Urothelium cell line (cell line): ENCODE data around the gene CFAP298.
"Not testable (repeated sequence)": the region's sequence is repeated elsewhere in the genome, so short reads cannot be mapped to it uniquely, and the experiment has no call there.

Experiments used
- DNase-seq: peaks from one replicate; pipeline ENCODE4 v3.0.0; 2011; ENCODE audit warnings: low spot score, mixed read lengths
- FAIRE-seq: peaks from 2 replicates; lab custom pipeline; 2011; peaks lifted over from hg19 to GRCh38; lab: Jason Lieb, UNC

Gene CFAP298, protein sequence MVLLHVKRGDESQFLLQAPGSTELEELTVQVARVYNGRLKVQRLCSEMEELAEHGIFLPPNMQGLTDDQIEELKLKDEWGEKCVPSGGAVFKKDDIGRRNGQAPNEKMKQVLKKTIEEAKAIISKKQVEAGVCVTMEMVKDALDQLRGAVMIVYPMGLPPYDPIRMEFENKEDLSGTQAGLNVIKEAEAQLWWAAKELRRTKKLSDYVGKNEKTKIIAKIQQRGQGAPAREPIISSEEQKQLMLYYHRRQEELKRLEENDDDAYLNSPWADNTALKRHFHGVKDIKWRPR

DNA sequence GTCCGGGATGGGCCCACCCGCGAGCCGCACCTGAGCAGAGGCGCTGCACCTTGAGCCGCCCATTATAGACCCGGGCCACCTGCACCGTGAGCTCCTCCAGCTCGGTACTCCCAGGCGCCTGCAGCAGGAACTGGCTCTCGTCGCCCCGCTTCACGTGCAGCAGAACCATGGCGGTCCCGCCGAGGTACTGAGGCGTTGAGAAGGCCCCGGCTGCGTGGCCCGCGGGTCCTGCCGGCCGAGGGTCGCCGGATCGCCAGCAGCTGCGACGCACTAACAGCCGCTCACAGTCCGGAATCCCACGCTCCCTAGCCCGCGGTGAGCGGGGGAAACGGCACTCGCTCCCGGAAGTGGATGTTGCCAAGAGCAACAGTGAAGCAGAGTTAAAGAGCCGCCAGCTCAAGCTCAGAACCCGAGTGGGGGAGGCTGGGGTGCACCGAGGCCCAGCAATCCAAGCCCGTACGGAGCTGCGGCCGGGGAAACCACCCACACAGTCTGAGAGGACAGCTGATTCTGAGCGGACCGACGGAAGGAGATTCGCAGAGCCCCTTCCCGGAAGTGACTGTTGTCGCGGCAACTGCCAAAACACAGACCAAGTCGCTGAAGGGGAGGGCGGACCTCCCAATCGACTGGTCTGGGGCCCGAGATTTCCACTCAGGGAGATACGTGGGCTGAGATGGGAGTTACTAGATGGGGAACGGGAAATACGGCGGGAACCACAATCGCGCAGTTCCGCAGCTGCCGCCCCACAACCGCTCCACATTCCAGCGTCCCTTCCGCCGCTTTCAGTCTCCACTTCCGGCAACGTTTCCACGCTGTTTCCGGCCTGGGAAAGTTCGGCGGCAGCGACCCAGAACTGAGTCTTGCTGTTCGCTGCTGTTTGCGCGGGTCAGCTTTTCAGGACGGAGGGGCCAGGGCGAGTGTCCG lies at the start of gene CFAP298:
Gene CFAP298, minus strand, starts transcription at position 303 of the 924 bp plus-strand sequence. Its CDS starts 134 bp downstream, at position 169.
- FAIRE-seq (peak; percentile 58), DNase-seq (peak; percentile 89)

DNA sequence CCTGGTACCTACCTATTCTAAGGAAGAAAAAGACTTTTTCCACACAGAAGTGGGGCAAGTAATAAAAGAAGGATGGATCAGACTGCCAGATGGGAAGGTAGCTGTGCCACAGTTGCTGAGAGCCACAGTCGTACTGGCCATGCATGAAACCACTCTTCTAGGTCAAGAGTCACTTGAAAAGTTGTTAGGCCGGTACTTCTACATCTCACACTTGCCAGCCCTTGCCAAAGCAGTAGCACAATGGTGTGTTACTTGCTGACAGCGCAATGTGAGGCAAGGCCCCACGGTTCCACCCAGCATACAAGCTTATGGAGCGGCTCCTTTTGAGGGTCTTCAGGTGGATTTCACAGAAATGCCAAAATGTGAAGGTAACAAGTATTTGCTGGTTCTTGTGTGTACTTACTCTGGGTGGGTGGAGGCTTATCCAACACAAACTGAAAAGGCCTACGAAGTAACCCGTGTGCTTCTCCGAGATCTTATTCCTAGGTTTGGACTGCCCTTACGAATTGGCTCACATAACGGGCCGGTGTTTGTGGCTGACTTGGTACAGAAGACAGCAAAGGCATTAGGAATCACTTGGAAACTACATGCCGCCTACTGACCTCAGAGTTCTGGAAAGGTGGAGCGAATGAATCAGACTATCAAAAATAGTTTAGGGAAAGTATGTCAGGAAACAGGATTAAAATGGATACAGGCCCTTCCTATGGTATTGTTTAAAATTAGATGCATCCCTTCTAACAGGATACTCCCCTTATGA lies 49.0 kb upstream of the CFAP298 start:
- FAIRE-seq: not testable (repeated sequence)

DNA sequence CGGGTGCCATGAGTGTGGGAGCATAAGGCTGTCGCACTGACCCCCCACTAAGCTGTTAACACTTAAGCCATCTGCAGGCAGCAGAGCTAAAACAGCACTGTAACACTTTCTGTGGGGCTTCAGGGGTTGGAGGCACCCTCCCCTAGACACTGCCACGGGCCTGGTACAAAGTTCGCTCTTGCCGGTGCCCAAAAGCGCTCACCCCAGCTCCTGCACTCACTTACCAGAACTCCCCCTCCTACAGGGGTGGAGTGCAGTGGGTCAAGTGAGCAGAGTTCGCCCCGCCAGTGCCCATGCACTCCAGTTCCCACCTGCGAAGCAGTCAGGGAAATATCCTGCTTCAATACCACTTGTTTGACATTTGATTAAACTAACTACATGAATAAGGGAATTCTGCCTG lies 46.3 kb upstream of the CFAP298 start:
- FAIRE-seq (no peak), DNase-seq (no peak)

More for the DNA sequence above, 49.0 kb upstream of the CFAP298 start:
- not testable (repeated sequence) for DNase-seq

DNA sequence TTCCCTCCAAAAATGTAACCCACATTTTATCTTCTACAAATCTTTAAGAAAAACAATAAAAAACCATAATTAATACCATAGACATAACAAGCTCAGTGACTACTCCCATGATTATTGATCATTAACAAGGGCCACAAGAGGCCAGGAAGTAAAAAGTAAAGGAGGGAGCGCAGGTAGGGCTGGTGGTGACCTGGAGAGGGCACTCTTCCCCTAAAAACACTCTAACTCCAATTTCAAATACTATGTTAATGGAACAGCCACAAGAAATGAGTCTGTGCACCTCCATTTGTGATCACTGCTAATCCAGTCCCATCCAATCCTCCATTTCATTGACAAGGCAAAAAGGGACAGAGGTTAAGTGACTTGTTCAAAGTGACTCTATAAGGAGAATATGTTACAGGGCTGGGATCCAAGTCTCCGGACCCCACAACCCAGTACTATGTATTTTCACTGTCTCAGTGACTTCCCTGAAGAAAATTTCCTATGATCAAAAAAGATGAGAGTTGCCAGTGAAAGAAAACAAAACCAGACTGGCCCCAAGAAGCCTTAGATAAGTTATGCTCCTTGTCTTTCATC lies 41.2 kb upstream of the CFAP298 start:
- DNase-seq (peak; percentile 27), FAIRE-seq (no peak)

DNA sequence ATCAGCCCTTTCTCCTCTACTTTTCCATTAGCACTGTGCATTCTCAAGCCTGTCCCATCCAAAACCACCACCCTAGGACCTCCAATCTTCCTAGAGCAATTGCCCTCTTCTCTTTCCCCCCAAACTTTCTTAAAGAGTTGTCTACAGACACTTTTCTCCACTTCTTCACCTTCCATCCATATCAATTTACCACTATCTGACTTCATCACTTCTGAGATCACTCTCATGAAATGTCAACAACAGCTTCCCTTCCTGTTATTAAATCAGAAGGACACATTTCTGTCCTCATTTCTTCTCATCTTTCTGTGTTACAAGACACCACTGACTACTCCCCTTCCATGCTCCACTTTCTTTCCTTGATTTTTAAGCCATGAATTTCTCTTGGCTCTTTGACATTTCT lies 36.0 kb upstream of the CFAP298 start:
- no peak for FAIRE-seq
- DNase-seq: no peak

DNA sequence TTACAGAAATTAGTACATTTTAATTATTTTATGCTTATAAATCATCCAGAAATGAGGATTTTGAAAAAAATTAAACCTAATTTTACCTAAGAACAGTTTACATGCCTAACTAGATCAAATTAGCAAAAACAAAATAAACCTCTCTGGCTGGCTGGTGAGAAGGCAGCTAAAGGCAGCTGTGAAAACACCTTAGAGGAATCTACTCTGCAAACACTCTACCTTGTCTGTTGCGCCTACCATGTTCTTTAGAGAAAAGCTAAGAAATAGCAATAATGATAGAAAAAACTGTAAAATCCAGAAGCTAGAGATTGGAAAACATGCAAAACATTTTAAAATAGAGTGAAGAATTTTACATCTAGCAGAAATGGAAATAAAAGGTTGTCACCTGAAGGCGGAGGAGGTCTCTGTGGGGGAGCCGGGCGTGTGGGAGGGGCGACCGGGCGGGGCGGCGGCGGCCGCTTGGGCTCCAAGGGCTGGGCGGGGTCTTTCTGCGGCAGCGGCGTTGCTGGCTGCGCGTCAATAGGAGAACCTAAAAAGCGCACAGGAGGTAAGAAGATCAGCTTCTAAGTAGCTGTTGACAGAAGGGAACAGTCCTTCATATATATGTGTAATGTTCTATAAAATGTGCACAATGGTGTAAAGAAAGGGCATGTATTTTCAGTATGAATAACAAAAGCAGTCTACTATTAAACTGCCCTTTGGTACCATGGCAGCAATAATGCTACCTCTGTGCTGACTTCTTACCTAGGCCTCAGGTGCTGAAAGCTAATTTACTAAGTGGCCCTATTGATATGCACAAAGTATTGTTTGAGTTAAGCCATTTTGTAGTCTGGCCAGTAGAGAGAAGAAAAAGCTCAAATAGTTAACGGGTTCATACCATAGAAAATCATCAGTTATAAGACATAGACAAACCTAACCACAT lies 33.3 kb upstream of the CFAP298 start:
- no peak for DNase-seq
- no peak for FAIRE-seq

DNA sequence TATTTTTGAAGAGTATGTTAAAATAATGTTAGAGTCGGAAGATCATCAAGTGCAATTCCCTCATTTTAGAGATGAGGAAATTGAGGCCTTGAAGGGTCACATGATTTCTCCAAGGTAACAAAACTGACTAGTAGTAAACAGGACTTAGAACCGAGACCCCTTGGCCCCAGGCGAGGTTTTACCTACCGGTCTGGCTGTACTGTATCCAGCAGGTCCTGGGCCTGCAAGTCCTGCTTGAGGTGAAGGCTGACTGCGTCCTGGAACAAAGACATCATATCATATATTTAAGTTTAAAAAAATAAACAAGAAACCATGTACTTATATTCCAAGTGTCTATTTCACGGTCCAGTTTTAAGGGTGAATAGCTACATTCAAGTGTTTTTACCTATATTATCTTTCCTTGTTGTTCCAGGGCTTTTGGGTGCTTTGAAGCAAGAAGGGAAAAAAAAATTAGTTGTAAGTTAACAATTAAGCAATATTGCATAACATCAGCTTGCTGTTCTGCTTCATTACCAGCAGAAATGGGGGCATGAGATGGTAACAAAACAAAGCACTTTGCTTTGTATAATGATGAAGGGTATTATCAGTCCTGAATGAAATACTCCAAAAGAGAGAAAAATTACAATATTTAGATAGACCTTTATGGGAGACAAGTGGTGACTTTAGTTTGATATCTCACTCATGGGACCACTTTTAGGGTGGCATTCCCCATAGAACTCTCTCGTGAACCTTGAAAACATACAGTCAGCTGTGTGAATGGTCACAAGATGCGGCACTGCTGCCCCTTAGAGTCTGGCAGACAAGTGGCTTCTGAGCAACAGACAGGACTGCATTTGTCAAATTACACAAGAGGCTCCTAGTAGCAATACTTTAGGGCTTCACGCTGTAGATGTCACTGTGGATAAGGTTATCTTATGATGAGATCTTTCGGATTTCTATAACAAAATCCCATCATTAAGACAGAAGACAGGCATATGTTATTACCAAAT lies 29.8 kb upstream of the CFAP298 start:
- DNase-seq (no peak), FAIRE-seq (no peak)

DNA sequence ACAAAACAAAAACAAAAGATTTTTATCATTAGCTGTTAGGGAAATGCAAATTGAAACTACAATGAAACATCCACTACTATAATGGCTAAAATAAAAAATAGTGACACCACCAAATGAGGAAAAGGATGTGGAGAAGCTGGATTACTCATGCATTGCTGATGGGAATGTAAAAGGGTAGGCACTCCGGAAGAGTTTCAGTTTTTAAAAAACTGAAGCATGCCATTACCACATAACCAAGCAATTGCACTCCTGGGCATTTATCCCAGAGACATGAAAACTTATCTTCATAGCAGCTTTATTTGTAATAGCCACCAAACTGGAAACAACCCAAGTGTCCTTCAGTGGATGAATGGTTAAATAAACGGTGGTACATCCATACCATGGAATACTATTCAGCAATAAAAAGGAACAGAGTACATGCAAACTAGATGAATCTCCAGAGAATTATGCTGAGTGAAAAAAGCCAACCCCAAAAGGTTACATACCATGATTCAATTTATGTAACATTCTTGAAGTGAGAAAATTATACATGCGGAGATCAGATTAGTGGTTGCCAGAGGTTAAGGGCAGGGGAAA lies 14.5 kb upstream of the CFAP298 start:
- DNase-seq (no peak), FAIRE-seq (no peak)

DNA sequence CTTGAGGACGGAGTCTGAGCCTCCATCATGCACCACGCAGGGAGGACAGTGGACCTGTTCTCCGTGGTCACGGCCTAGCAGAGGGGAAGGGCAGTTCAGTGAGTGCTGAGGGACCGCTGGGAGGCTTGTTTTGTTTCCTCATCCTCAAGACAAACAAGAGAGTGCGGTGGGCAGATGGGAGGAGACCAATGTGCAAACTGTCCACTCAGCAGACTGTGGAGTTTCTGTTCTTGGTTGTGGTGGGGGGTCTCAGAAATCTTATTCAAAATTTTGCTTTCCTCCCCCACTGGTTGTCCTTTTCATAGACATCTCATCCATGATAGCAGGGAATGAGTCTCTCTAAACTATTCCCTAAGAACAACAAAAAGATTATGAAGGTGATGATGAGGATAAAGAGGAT lies 6.0 kb upstream of the CFAP298 start:
- DNase-seq, FAIRE-seq: not testable (repeated sequence)

DNA sequence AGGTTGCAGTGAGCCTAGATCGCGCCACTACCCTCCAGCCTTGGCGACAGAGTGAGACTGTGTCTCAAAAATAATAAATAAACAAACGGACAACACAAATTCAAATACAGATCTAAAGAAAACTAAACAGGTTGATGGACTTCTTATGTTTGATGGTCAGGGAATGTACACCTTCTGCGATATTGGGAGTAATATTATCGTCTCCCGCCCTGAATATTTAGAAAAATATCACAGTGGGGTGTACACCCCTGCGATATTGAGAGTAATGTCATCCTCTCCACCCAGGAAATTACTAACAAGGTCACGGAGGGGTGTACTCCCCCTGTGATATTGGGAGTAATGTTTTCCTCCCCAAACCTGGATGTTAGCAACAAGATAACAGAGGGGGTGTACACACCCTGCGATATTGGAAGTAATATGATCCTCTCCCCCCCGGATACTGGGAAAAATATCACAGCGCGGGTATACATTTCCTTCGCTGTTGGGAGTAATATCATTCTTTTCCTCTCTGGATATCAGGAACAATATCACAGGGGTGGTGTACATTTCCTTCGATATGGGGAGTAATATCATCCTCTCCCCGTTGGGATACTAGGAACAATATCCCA lies 1.4 kb upstream of the CFAP298 start:
- DNase-seq (no peak), FAIRE-seq (no peak)

DNA sequence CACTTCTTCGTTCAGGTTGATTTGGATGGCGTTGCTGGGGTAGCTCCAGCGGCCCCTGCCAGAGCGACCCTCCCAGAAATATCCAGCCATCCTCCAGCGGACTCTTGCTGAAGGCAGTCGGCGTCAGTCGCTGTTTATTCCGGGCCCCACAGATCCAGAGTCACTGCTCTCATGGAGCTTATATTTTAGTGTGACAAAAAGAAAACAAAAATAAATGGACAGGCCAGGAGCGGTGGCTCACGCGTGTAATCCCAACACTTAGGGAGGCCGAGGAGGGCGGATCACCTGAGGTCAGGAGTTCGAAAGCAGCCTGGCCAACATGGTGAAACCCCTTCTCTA lies 791 bp upstream of the CFAP298 start:
- FAIRE-seq: no peak
- DNase-seq: no peak

DNA sequence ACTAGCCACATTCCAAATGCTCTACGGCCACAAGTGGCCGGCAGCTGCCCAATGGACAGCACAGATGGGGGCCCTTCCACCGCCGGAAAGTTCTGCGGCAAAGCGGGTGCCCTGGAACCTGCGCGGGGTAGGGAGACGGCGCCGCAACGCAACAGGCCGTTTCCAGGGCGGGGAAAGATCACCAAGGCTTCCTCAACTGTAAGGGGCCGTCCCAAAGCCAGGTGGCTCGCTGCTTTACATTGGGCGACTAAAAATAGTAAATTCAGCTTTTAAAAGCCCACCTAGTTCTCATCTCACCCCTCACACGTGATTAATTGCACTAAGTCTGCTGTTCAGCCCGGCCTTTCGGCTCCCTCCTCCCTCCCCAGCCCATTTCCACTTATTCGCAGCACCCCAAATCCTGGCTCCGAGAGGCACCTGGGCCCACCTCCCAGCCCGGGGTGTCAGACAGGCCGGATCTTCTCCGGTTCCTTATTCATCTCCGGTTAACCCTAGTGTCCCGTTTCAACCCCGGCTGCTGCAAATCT lies 643 bp downstream of the CFAP298 start:
- DNase-seq: peak; percentile 25
- no peak for FAIRE-seq

DNA sequence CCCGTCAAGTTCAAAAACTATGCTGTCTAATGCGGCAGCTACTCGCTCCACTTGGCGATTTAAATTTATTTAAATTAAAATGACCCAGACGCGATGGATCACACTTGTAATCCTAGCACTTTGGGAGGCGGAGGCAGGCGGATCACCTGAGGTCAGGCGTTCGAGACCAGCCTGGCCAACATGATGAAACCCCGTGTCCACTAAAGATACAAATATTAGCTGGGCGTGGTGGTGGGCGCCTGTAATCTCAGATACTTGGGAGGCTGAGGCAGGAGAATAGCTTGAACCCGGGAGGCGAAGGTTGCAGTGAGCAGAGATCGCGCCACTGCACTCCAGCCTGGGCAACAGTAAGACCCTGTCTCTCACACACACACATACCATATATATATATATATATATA lies 1.2 kb downstream of the CFAP298 start:
- FAIRE-seq, DNase-seq: not testable (repeated sequence)

DNA sequence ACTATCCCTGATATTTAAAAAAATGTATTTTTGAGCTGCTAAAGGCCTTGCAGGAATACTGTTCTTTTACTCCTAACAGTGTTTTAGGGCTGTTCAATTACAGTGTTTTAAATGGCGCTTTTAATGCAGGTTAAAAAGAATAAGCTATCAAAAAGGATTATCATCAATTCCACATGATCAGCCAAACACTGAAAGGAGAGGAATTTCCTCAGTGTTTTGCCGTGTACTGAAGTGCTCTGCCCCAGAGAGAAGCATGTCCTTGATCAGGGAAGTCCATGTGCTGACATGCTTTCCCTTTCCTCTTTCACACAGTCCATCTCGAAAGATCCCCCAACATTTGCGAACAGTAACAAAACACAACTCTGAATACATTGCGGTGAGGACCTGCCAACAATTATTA lies 3.3 kb downstream of the CFAP298 start:
- DNase-seq: no peak
- no peak for FAIRE-seq

DNA sequence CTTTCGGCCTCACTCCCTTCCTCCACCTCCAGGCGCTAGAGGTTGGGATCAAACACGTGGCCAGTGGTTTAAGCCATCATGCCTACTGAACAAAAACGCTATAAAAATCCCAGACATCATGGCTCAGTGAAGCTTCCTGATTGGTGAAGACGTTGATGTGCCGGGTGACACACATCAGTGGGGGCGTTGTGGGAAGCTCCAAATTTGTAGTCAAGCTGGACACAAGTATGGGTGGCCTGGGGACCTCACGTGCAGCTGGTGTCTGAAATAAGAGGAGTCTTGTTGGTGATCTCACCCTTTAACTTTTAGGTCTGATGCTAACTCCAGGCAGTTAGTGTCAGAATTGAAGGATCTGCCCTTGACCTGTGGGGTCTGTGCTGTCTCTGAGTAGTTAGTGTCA lies 6.7 kb downstream of the CFAP298 start:
- DNase-seq (no peak), FAIRE-seq (no peak)

DNA sequence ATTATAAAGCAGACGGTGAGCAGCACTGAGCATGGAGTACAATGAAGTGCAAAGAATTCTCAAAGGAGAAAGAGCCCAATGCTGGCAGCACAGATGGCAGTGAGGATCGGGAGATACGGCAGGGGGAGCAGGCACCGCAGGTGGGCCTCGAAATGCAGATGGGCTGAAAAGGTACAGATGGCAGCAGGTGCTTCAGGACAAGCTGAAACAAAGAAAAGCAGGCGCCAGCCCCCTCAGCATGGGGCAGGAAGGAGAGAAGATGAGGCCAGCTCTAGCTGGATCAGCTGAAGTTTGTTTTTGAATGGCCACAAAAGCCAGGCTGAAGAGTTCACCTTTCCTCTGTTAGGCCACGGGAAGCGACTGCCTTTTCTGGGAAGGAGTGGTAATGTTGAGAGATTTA lies 7.7 kb downstream of the CFAP298 start:
- FAIRE-seq: no peak
- DNase-seq: no peak

DNA sequence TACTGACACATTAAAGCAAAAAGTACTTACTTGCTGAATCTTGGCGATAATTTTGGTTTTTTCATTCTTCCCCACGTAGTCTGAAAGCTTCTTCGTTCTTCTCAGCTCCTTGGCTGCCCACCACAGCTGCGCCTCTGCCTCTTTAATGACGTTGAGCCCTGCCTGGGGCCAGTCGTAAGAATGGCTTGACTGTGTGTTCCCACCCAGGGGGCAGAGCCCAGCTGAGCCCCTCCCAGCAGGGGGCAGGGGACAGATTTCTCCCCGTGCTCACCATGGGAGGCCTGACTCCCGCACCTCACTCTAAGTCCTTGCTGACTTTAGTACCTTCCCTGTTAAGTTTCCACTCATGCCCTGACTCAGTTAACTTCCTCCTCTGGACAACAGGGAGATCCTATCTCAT lies 9.0 kb downstream of the CFAP298 start:
- FAIRE-seq (no peak), DNase-seq (no peak)

DNA sequence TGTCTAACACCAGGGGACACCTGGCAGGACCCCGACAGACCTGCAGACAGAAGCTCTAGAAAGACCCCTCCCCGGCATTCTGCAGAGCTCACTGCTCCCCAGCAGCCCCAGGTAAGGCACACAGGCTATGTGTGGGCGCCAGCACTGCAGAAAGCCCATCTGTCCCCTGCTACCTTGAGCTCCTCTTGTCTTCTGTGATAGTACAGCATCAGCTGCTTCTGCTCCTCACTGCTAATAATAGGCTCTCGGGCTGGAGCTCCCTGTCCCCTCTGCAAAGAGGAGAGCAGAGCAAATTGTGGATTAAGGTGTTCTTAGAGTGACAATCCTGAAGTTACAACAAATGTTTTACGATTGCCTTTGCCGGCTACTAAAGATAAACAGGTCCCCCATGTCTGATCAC lies 10.1 kb downstream of the CFAP298 start:
- FAIRE-seq: no peak
- DNase-seq: no peak
